HEK293 (cell line): Measurements from ENCODE around the gene PRPF8.
"Not testable (repeated sequence)": the region's sequence is repeated elsewhere in the genome, so short reads cannot be mapped to it uniquely, and the experiment has no call there.

Experiments
- CTCF ChIA-PET: fragments of 350-600 bp; formaldehyde crosslinking; extraction: SDS; loops from one replicate; lab custom pipeline; 2021; ENCODE audit warnings: antibody characterized with exemption; lab: Yijun Ruan, JAX
- POLR2A ChIA-PET: fragments of 300-600 bp; formaldehyde crosslinking; extraction: SDS; loops from one replicate; lab custom pipeline; 2020; ENCODE audit warnings: antibody characterized with exemption, inconsistent platforms; lab: Yijun Ruan, JAX
- H3K27ac ChIP-seq: fragments of 200-500 bp; sonication (Bioruptor generic); 2 replicates; pipeline ENCODE4 v1.5.1; 2014; ENCODE audit warnings: low read depth, low read length, control low read depth, inconsistent platforms; ENCODE audit errors: extremely low read depth
- H3K36me3 ChIP-seq, 2 experiments: fragments of 200-500 bp in 1 of 2; sonication (Bioruptor generic) in 1 of 2; 1 replicate in 1 of 2; 2 replicates in 1 of 2; pipeline ENCODE4 v1.5.1; 2014 to 2017; ENCODE audit warnings: inconsistent platforms in 2 of 2, low read length in 2 of 2; ENCODE audit not compliant: control insufficient read depth in 2 of 2, insufficient read depth in 1 of 2
- H3K4me1 ChIP-seq: fragments of 200-500 bp; sonication (Bioruptor generic); 2 replicates; pipeline ENCODE4 v1.5.1; 2014; ENCODE audit warnings: mild to moderate bottlenecking, low read length, inconsistent platforms; ENCODE audit not compliant: control insufficient read depth, insufficient read depth
- H3K4me3 ChIP-seq: 2 replicates; pipeline ENCODE4 v1.5.1; 2011; ENCODE audit warnings: low read depth, mild to moderate bottlenecking, control low read depth, low read length, moderate library complexity
- H3K9me3 ChIP-seq: fragments of 200-500 bp; sonication (Bioruptor generic); 2 replicates; pipeline ENCODE4 v1.5.1; 2014; ENCODE audit warnings: low read depth, low read length, inconsistent platforms; ENCODE audit not compliant: control insufficient read depth, insufficient read depth
- GLIS1 ChIP-seq: fragments of 450-650 bp; formaldehyde crosslinking; IDR thresholded peaks from 2 replicates; pipeline ENCODE4 v1.5.1; 2016; ENCODE audit warnings: missing biosample characterization, missing genetic modification characterization
- HOXD13 ChIP-seq: sonication (generic); formaldehyde crosslinking; IDR thresholded peaks from 2 replicates; pipeline ENCODE4 v1.8.0; 2022; ENCODE audit warnings: missing genetic modification reagents, borderline replicate concordance
- MEIS1 ChIP-seq: sonication (generic); formaldehyde crosslinking; IDR thresholded peaks from 2 replicates; pipeline ENCODE4 v1.8.1; 2022; ENCODE audit warnings: missing genetic modification reagents, mild to moderate bottlenecking, borderline replicate concordance
- SALL2 ChIP-seq: fragments of 450-650 bp; formaldehyde crosslinking; IDR thresholded peaks from 2 replicates; pipeline ENCODE4 v1.5.0; 2017; ENCODE audit warnings: missing biosample characterization, mild to moderate bottlenecking, missing genetic modification characterization, borderline replicate concordance
- WT1 ChIP-seq: fragments of 450-650 bp; formaldehyde crosslinking; IDR thresholded peaks from 2 replicates; pipeline ENCODE4 v1.5.1; 2016; ENCODE audit warnings: missing biosample characterization, missing genetic modification characterization
- ZBTB6 ChIP-seq: fragments of 450-650 bp; formaldehyde crosslinking; IDR thresholded peaks from 2 replicates; pipeline ENCODE4 v1.5.1; 2017; ENCODE audit warnings: missing biosample characterization, missing genetic modification characterization
- ZNF133 ChIP-seq: fragments of 450-650 bp; formaldehyde crosslinking; IDR thresholded peaks from 2 replicates; pipeline ENCODE4 v1.5.1; 2016; ENCODE audit warnings: missing biosample characterization, missing genetic modification characterization
- ZNF16 ChIP-seq: fragments of 450-650 bp; formaldehyde crosslinking; IDR thresholded peaks from 2 replicates; pipeline ENCODE4 v1.5.1; 2016; ENCODE audit warnings: low read depth, missing biosample characterization, missing genetic modification characterization
- ZNF266 ChIP-seq: fragments of 450-650 bp; formaldehyde crosslinking; IDR thresholded peaks from 2 replicates; pipeline ENCODE4 v1.5.1; 2016; ENCODE audit warnings: missing biosample characterization, missing genetic modification characterization, low read depth
- ZNF274 ChIP-seq, 2 experiments: fragments of 200-500 bp in 1 of 2; fragments of 450-650 bp in 1 of 2; sonication (Bioruptor generic) in 1 of 2; formaldehyde crosslinking in 1 of 2; IDR thresholded peaks; 2 replicates each; pipeline versions ENCODE4 v1.5.1 to v1.6.1; 2014 to 2016; ENCODE audit warnings: borderline replicate concordance in 1 of 2, inconsistent platforms in 1 of 2, low read length in 1 of 2, missing biosample characterization in 1 of 2, missing genetic modification characterization in 1 of 2
- ZNF366 ChIP-seq: fragments of 450-650 bp; formaldehyde crosslinking; conservative IDR thresholded peaks from 2 replicates; pipeline ENCODE4 v1.5.1; 2016; ENCODE audit warnings: missing biosample characterization, missing genetic modification characterization
- ZNF660 ChIP-seq: fragments of 450-650 bp; IDR thresholded peaks from 2 replicates; pipeline ENCODE4 v1.5.1; 2018; ENCODE audit warnings: missing biosample characterization, mild to moderate bottlenecking, missing genetic modification characterization
- ZNF670 ChIP-seq: fragments of 450-650 bp; formaldehyde crosslinking; IDR thresholded peaks from 2 replicates; pipeline ENCODE4 v1.5.1; 2016; ENCODE audit warnings: missing biosample characterization, missing genetic modification characterization, low read depth
- ZNF791 ChIP-seq: fragments of 450-650 bp; formaldehyde crosslinking; IDR thresholded peaks from 2 replicates; pipeline ENCODE4 v1.5.1; 2016; ENCODE audit warnings: missing biosample characterization, missing genetic modification characterization
- ZXDB ChIP-seq: fragments of 450-650 bp; formaldehyde crosslinking; IDR thresholded peaks from 2 replicates; pipeline ENCODE4 v1.5.1; 2016; ENCODE audit warnings: missing biosample characterization, missing genetic modification characterization
- TF ChIP-seq, protein P1 (sequence below): fragments of 450-650 bp; formaldehyde crosslinking; IDR thresholded peaks from 2 replicates; pipeline ENCODE4 v1.5.1; 2016; ENCODE audit warnings: missing biosample characterization, missing genetic modification characterization
- TF ChIP-seq, protein P2 (sequence below): fragments of 450-650 bp; formaldehyde crosslinking; IDR thresholded peaks from 2 replicates; pipeline ENCODE4 v1.5.1; 2017; ENCODE audit warnings: missing biosample characterization, missing genetic modification characterization
- TF ChIP-seq, protein P3 (sequence below): fragments of 450-650 bp; formaldehyde crosslinking; IDR thresholded peaks from 2 replicates; pipeline ENCODE4 v1.5.1; 2016; ENCODE audit warnings: missing biosample characterization, missing genetic modification characterization

The PRPF8 gene

GRCh38 chr17:1705004-1705403 lies 20.3 kb upstream of the PRPF8 start (continued):
- TF ChIP-seq ZNF670 (no peak), ZNF791 (tag by site-specific recombination) (no peak)

GRCh38 chr17:1703063-1703462 lies 18.4 kb upstream of the PRPF8 start:
- Histone ChIP-seq H3K4me1 (no peaks in the 10 kb centered on the region), H3K9me3 (no peaks in the 10 kb centered on the region), H3K36me3 (no peaks in the 10 kb centered on the region), H3K27ac (no peak overlapping the region), H3K4me3 (no peak overlapping the region)
- TF ChIP-seq MEIS1 (CRISPR knock-in tag) (no peak), GLIS1 (tag by site-specific recombination) (peak; percentile 8; the same call in 1 of the 2 replicates)
- ChIA-PET POLR2A (no interaction called here), CTCF (no interaction called here)

- not testable (repeated sequence) for H3K9me3 ChIP-seq, H3K36me3 ChIP-seq, H3K4me1 ChIP-seq, H3K27ac ChIP-seq, H3K4me3 ChIP-seq
- TF ChIP-seq GLIS1 (tag by site-specific recombination), result 0 out of 2 replicates have a peak, but pooled peaks have one; percentile 14
- ChIA-PET POLR2A (interaction anchor here (0.7 to 1.7 kb wide), 2 partner anchors 17 to 170 kb away, joined by 3 to 4 read pairs; no protein-coding TSS in a partner anchor), CTCF (interaction anchor here (0.6 kb wide), 1 partner anchor 157 kb away, joined by 3 read pairs; no protein-coding TSS in a partner anchor)
These were observed 15.2 kb upstream of the PRPF8 start for GRCh38 chr17:1699891-1700290.

- no peak overlapping the region for H3K4me3 ChIP-seq
- H3K4me1 ChIP-seq, result no peaks in the 10 kb centered on the region
- ChIA-PET CTCF (interaction anchor here (1.1 kb wide), 1 partner anchor 205 kb away, joined by 3 read pairs; no protein-coding TSS in a partner anchor), POLR2A (interaction anchor here (0.7 to 0.8 kb wide), 2 partner anchors 14 to 48 kb away, joined by 3 read pairs; no protein-coding TSS in a partner anchor)
- no peak overlapping the region for H3K27ac ChIP-seq
- TF ChIP-seq ZBTB6 (no peak), ZXDB (tag by site-specific recombination) (no peak), ZNF266 (tag by site-specific recombination) (no peak), HOXD13 (CRISPR knock-in tag) (no peak)
- H3K36me3 ChIP-seq, result no peaks in the 10 kb centered on the region
- no peaks in the 10 kb centered on the region for H3K9me3 ChIP-seq
These were observed 13.0 kb upstream of the PRPF8 start for GRCh38 chr17:1697681-1698080.

DNA sequence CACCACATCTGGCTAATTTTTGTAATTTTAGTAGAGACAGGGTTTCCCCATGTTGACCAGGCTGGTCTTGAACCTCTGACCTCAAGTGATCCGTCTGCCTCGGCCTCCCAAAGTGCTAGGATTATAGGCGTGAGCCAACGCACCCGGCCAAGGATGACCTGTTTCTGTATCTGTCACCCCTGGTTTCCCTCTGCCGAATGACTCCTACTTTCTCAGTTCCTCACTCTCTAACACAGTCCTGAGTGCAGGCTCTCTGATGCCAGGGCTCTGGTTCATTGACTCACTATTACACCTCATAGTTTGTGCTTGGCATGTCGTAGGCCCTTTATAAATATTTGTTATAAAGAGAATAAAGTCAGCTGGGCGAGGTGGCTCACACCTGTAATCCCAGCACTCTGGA lies 10.7 kb upstream of the PRPF8 start:
- H3K27ac ChIP-seq, result no peak overlapping the region
- POLR2A ChIA-PET, result no interaction called here
- no peaks in the 10 kb centered on the region for H3K9me3 ChIP-seq
- no peaks in the 10 kb centered on the region for H3K4me1 ChIP-seq
- H3K36me3 ChIP-seq, result no peaks in the 10 kb centered on the region
- no peak overlapping the region for H3K4me3 ChIP-seq
- CTCF ChIA-PET, result no interaction called here
- TF ChIP-seq ZNF670, result no peak
- TF ChIP-seq ZNF133, result no peak
- TF ChIP-seq, protein P1, sequence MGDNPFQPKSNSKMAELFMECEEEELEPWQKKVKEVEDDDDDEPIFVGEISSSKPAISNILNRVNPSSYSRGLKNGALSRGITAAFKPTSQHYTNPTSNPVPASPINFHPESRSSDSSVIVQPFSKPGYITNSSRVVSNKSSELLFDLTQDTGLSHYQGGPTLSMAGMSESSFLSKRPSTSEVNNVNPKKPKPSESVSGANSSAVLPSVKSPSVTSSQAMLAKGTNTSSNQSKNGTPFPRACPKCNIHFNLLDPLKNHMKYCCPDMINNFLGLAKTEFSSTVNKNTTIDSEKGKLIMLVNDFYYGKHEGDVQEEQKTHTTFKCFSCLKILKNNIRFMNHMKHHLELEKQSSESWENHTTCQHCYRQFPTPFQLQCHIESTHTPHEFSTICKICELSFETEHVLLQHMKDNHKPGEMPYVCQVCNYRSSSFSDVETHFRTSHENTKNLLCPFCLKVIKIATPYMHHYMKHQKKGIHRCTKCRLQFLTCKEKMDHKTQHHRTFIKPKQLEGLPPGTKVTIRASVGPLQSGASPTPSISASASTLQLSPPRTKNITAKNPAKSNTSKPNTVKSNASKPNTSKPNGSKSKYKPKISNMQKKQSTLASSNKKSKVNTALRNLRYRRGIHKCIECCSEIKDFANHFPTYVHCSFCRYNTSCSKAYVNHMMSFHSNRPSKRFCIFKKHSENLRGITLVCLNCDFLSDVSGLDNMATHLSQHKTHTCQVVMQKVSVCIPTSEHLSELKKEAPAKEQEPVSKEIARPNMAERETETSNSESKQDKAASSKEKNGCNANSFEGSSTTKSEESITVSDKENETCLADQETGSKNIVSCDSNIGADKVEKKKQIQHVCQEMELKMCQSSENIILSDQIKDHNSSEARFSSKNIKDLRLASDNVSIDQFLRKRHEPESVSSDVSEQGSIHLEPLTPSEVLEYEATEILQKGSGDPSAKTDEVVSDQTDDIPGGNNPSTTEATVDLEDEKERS (tag by site-specific recombination), result no peak
- no peak for TF ChIP-seq WT1 (tag by site-specific recombination)
- TF ChIP-seq, protein P2, sequence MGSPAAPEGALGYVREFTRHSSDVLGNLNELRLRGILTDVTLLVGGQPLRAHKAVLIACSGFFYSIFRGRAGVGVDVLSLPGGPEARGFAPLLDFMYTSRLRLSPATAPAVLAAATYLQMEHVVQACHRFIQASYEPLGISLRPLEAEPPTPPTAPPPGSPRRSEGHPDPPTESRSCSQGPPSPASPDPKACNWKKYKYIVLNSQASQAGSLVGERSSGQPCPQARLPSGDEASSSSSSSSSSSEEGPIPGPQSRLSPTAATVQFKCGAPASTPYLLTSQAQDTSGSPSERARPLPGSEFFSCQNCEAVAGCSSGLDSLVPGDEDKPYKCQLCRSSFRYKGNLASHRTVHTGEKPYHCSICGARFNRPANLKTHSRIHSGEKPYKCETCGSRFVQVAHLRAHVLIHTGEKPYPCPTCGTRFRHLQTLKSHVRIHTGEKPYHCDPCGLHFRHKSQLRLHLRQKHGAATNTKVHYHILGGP, result no peak
- no peak for TF ChIP-seq ZNF274 (IDR thresholded peaks at IDR 0.05; ENCODE audit: low read length)
- TF ChIP-seq ZNF274 (tag by site-specific recombination; IDR thresholded peaks at IDR 0.05; ENCODE audit: borderline replicate concordance), result no peak
- no peak for TF ChIP-seq ZNF660 (tag by site-specific recombination)
- TF ChIP-seq GLIS1 (tag by site-specific recombination), result no peak
- no peak for TF ChIP-seq ZXDB (tag by site-specific recombination)
- no peak for TF ChIP-seq SALL2 (tag by site-specific recombination)
- TF ChIP-seq ZNF366 (tag by site-specific recombination), result no peak
- no peak for TF ChIP-seq ZNF16 (tag by site-specific recombination)
- TF ChIP-seq, protein P3, sequence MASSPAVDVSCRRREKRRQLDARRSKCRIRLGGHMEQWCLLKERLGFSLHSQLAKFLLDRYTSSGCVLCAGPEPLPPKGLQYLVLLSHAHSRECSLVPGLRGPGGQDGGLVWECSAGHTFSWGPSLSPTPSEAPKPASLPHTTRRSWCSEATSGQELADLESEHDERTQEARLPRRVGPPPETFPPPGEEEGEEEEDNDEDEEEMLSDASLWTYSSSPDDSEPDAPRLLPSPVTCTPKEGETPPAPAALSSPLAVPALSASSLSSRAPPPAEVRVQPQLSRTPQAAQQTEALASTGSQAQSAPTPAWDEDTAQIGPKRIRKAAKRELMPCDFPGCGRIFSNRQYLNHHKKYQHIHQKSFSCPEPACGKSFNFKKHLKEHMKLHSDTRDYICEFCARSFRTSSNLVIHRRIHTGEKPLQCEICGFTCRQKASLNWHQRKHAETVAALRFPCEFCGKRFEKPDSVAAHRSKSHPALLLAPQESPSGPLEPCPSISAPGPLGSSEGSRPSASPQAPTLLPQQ (tag by site-specific recombination), result no peak
